Mucosa of descending colon (tissue), 3 donors: Measurements from ENCODE around the gene AJUBA. TPM values are rescaled to one million over a fixed set of nuclear protein-coding genes. Genes with fewer than 3 reads are reported as not detected.

ENCODE experiments used
- ATAC-seq: fragments of 200-7000 bp; cut with Tn5 transposase; one replicate; pipeline ENCODE4 v1.9.1; 2020; ENCODE audit warnings: mild to moderate bottlenecking, moderate library complexity
- DNase-seq, 3 donors: peaks; one replicate each; pipeline ENCODE4 v3.0.0-alpha.2; 2020
- H3K36me3 ChIP-seq: fragments of 200-600 bp; one replicate; pipeline ENCODE4 v1.8.0; 2021; ENCODE audit warnings: low read depth, mild to moderate bottlenecking
- H3K4me1 ChIP-seq: fragments of 200-600 bp; one replicate; pipeline ENCODE4 v1.8.0; 2021; ENCODE audit warnings: low read depth, mild to moderate bottlenecking
- H3K4me3 ChIP-seq: fragments of 200-600 bp; one replicate; pipeline ENCODE4 v1.8.0; 2021; ENCODE audit warnings: mild to moderate bottlenecking
- H3K9me3 ChIP-seq: fragments of 200-600 bp; one replicate; pipeline ENCODE4 v1.8.0; 2021; ENCODE audit warnings: mild to moderate bottlenecking
- CTCF ChIP-seq: fragments of 200-600 bp; IDR thresholded peaks from one replicate; pipeline ENCODE4 v1.8.0; 2022; ENCODE audit warnings: antibody characterized with exemption, mild to moderate bottlenecking
- intact Hi-C, 2 donors: fragments of 100-400 bp; cut with DNase I in 1 of 2; cut with micrococcal nuclease in 1 of 2; formaldehyde crosslinking; loops; one replicate each; pipeline versions ENCODE4 v1.11.0 to v1.11.1; 2022; cut with DNase I, micrococcal nuclease
- total RNA-seq, 3 donors: library from RNA; stranded (reverse); fragmentation: NEBNext Ultra II Directional in 2 of 3; extraction: Animal tissue kit (Norgen Biotek cat#: 25700) in 2 of 3; gene quantifications; one replicate each; pipeline versions ENCODE4 v1.2.1 to v1.2.4, GENCODE V29; 2021 to 2023
- donor health status: DM: no; HTN: no; CAD: no; lungs with moderate emphysema.
- donor health status: DM: no; HTN: no; CAD: no.
- donor health status: DM: no; HTN: yes; CAD: no.

AJUBA gene
- total RNA-seq, 3 donors from 2014 or later = 1.5 to 4.7 (median 2.3) TPM

- TF ChIP-seq CTCF = no peak
- intact Hi-C loops = no loop called here
- Histone ChIP-seq H3K4me3 (no peak overlapping the region), H3K9me3 (no peaks in the 10 kb centered on the region), H3K36me3 (no peaks in the 10 kb centered on the region), H3K4me1 (peaks cover 39% of the 10 kb centered on the region)
- DNase-seq (peak in 2 of 3 donors; percentile 43 to 76), ATAC-seq (peak; percentile 31)
These were observed 1.7 kb downstream of the AJUBA start for GRCh38 chr14:22980672-22981089.

- TF ChIP-seq CTCF = no peak
- DNase-seq = no peak
- Histone ChIP-seq H3K9me3 (no peaks in the 10 kb centered on the region), H3K4me1 (peaks cover 39% of the 10 kb centered on the region), H3K36me3 (no peaks in the 10 kb centered on the region), H3K4me3 (no peak overlapping the region)
- intact Hi-C loops = no loop called here
- no peak for ATAC-seq
These were observed 2.5 kb downstream of the AJUBA start for GRCh38 chr14:22979748-22980392.

- DNase-seq = no peak
- ATAC-seq = no peak
- H3K36me3 ChIP-seq = no peaks in the 10 kb centered on the region
- H3K9me3 ChIP-seq = no peaks in the 10 kb centered on the region
- no peak for TF ChIP-seq CTCF
- H3K4me3 ChIP-seq = no peak overlapping the region
- intact Hi-C loops = no loop called here
- H3K4me1 ChIP-seq = peaks cover 39% of the 10 kb centered on the region
These were observed 3.2 kb downstream of the AJUBA start for GRCh38 chr14:22978981-22979671.

GRCh38 chr14:22978487-22978837, 3.9 kb downstream of the AJUBA start:
- no peaks in the 10 kb centered on the region for H3K36me3 ChIP-seq
- no peak overlapping the region for H3K4me3 ChIP-seq
- ATAC-seq (no peak), DNase-seq (no peak)
- no peak for TF ChIP-seq CTCF
- no peaks in the 10 kb centered on the region for H3K9me3 ChIP-seq
- peaks cover 39% of the 10 kb centered on the region for H3K4me1 ChIP-seq
- intact Hi-C loops = no loop called here

- ATAC-seq = peak; percentile 35
- peak in 1 of 3 donors; percentile 32 for DNase-seq
- no peak overlapping the region for H3K4me3 ChIP-seq
- H3K4me1 ChIP-seq = peaks cover 39% of the 10 kb centered on the region
- no peaks in the 10 kb centered on the region for H3K9me3 ChIP-seq
- H3K36me3 ChIP-seq = no peaks in the 10 kb centered on the region
- TF ChIP-seq CTCF = no peak
- intact Hi-C loops = no loop called here
These were observed 4.5 kb downstream of the AJUBA start for GRCh38 chr14:22977684-22978486.
